RPMI7951 (cell line): ENCODE results near the gene DYNC2LI1. TPM values are rescaled to one million over a fixed set of nuclear protein-coding genes. Genes with fewer than 3 reads are reported as not detected.
A peak's percentile ranks its signal among the peaks of the same experiment; 100 is the strongest.

Experiments used
- DNase-seq: peaks from one replicate; pipeline ENCODE4 v3.0.0-alpha.2; 2012; ENCODE audit warnings: low read depth
- total RNA-seq: library from RNA; depleted of rRNA; stranded (reverse); fragments of >200 nt; shearing (Covaris generic); gene quantifications from 2 replicates; pipeline ENCODE4 v1.2.3, GENCODE V29; 2014; rRNA removed

The DYNC2LI1 gene
- total RNA-seq: 24.2 and 27.4 TPM in 2 replicates

DNA sequence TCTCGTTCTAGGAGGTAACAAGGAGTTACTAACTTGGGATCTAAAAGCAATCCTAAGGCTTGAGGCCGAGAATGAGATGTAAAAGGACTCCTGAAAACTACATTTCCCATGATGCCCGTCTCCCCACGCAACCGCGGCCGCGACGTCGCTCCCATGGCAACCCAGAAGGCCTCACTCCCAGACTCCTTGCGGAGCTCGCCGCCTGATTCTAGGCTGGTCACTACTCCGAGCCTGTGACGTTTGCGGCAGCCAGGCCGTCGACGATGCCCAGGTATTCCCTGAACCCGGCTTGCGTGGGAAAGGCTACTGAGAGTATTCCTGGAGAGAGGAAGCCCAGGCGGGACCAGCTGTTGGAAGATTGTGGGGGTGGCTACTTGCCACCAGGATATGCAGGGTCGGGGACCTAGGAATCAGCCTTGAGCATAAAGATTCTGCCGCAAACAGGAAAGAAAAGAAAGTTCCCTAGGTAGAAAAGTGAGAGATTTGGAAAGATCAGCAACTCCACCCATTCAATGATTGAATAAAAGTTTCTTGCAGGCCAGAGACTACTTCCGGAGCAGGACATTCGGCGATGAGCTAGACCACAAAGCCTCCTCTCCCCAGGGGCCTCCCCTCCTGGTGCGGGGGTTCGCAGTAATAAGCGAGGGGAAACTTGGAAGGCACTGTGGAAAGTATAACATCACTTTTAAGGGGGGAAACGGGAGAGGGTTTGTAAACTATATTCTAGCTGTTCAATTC, at the start of gene DYNC2LI1:
Gene DYNC2LI1 (plus strand): TSS at position 164 of the 738 bp plus-strand sequence. CDS start 100 bp downstream, at position 264.
- DNase-seq: peak; percentile 88

DNA sequence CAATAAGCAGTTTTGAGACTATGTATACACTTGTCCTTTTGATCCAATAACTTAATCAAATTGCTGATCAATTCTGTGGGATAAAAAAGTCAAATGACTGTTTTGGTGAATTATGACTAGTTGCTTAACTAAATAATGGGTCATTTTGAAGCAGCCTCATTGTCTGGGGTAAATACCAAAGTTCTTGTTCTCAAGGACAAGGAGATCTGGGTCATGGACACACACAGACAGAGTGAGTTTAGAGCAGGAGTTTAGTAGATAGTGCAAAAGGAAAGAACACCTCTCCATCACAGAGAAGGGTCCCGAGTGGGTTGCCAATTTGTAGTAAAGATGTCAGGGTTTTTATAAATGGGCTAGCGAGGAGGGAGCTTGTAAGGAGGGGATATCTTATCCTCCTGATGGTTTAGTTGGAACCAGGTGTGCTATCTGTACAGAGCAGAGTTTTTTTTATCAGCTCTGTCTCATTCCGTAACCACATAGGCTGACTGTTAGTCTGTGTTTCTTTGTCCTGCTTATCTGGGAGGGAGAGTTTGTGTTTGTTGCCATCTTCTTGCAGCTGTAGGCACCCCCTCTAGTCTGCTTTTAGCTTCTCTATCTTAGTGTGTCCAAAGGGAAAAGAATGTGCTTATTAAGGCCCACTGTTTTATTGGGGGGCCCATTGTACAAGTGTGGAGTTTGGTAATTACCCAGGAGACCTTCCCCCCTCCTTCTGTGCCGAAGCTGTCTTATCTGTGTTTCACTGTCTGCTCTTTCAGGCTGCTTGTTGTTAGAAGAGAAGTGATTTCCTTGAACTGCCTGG, 48.9 kb upstream of the DYNC2LI1 start:
- no peak for DNase-seq

GRCh38 chr2:43725711-43726246, 48.1 kb upstream of the DYNC2LI1 start:
- no peak for DNase-seq

- DNase-seq: peak; percentile 37
Observed at GRCh38 chr2:43726961-43727633, 46.7 kb upstream of the DYNC2LI1 start.

DNA sequence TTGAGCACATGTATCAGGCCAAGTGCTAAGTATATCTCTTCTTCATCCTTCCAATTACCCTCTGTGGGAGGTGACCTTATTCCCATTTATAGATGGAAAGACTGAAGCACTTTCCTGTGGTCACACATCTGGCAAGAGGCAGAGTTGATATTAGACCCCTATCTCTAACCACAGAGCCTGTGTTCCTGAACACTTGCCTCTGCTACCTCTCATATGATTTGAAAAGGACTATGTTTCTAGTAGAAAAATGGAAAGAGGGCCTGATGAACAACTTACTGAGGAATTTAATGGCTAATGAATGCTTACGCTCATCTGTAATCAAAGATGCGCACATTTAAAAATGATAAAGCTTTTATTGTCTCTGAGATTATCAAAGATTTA, 46.2 kb upstream of the DYNC2LI1 start:
- no peak for DNase-seq

DNA sequence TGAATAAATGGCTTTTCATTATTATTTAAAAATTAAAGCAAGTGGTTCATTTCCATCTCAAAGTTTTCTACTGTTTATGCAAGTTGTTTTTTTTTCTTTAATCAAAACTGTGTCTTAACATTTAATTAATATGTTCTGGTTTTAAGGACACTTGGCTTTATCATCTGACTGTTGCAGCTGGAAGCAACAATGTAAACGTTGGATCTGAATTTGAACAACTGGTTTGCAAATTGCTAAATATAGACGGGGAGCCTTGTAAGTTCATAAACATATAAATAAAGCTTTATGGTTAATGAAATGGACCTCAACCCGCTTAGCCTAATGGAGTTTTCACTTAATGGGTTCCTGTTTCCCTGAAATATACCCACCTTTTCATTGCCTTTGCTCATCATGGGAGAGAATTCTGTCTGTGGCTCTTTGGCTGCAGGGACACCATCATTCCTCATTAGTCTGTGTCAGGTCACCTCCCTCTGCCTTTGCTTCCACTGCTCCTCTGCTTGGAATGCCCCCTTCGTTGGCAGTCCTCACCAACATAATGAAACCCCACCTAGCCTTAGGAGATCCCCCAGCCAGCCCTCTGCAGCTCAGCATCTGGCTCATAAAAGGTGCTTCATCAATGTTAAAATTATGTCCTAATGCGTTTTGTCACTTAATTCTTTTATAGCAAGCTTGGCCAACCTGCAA, 44.2 kb upstream of the DYNC2LI1 start:
- DNase-seq: no peak

- no peak for DNase-seq
Observed at GRCh38 chr2:43731211-43731610, 42.6 kb upstream of the DYNC2LI1 start.

GRCh38 chr2:43736637-43737036, 37.2 kb upstream of the DYNC2LI1 start:
- DNase-seq: no peak

DNA sequence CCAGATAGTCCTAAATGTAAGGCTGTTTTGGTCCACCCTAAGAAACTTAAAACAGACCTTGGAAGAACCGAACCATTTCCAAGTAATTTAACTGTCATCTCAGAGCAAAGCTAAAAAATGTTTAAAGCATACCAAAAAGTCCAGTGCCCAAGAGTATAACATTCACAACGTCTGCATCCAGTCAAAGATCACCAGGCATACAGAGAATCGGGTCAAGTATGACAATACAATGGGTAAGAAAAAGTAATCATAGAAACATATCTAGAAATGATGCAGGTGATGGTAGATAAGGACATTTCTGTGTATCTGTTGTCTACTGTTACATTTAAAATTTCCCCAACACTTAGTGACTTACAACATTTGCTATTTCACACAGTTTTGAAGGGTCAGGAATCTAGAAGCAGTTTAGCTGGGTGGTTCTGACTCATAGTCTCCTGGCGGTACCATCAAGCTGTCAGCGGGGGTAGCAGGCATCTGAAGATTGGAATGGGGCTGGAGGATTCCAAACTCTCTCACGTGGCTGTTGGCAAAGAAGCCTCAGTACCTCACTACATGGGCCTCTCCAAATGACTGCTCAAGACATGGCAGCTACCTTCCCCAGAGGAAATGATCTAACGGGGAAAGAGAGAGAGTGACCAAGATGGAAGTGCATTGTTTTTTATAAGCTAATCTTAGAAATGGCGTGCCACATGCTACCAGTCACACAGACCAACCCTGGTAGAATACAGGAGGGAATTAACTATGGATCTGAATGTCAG, 36.6 kb upstream of the DYNC2LI1 start:
- peak; percentile 71 for DNase-seq

- no peak for DNase-seq
Observed at GRCh38 chr2:43737855-43738254, 36.0 kb upstream of the DYNC2LI1 start.

GRCh38 chr2:43738257-43738656, 35.6 kb upstream of the DYNC2LI1 start:
- DNase-seq: no peak

- DNase-seq: no peak
Observed at GRCh38 chr2:43743706-43744105, 30.1 kb upstream of the DYNC2LI1 start.

- peak; percentile 3 for DNase-seq
Observed at GRCh38 chr2:43745457-43745856, 28.4 kb upstream of the DYNC2LI1 start.

DNA sequence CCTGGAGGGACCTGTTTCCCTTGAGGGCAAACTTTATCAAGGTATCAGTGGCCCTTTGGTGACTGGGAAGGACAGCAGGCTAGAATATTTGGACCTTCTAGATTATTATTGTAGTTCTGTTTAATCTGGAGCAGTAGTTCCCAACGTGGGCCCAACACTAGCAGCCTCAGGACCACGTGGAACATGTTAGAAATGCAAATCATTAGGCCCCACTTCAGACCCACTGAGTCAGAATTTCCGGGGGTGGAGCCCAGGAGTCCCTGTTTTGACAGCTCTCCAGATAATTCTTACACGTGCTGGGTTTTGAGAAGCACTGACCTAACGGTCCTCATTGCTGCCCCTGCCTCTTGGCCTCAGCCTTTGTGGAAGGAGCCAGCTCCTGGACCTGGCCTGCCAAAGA, 25.5 kb upstream of the DYNC2LI1 start:
- no peak for DNase-seq

GRCh38 chr2:43749583-43749982, 24.3 kb upstream of the DYNC2LI1 start:
- no peak for DNase-seq

- DNase-seq: no peak
Observed at GRCh38 chr2:43751476-43751990, 22.3 kb upstream of the DYNC2LI1 start.

DNA sequence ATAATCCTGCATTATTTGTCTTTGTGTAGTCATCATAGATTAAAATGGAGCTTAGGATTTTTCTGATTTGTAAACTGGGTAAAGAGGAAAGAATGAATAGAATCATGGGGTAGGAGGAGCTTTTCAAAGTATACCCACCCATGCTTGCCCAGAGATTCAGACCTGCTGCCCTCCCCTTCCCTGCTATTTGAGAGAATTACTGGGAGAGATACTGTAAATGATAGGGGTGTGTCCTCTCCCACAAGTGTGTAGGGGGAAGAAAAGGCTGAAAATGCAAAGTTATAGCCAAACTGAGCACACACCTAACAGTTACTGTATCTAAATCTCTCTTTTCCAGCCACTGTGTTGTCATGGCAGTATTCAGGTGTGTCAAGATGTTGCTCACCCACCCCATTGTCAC, 21.5 kb upstream of the DYNC2LI1 start:
- no peak for DNase-seq

GRCh38 chr2:43754180-43754579, 19.7 kb upstream of the DYNC2LI1 start:
- DNase-seq: peak; percentile 58

GRCh38 chr2:43758739-43759138, 15.1 kb upstream of the DYNC2LI1 start:
- DNase-seq: peak; percentile 67

DNA sequence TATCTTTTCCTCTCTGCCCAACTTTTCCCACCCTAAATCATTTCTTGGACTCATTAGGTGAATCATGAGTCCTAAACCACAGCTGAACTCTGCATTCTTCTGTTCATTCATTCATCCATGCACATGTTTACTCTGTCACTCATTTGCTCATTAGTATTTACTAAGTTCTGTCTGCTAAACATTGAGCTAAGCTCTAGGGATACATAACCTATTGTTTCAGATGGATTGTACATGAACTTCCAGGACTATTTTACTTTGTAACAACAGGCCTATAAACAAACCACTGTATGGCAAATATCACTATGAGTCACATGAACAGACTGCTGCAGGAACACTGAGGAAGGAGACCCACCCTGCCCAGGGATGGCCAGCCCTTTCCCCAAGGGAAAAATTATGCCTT, 14.6 kb upstream of the DYNC2LI1 start:
- peak; percentile 74 for DNase-seq

GRCh38 chr2:43762286-43762685, 11.6 kb upstream of the DYNC2LI1 start:
- DNase-seq: no peak
